SJCRH30 (cell line): ENCODE data around the gene PLD4. TPM values are rescaled to one million over a fixed set of nuclear protein-coding genes. Genes with fewer than 3 reads are reported as not detected.

ENCODE experiments used
- DNase-seq, 2 experiments: peaks; one replicate each; pipeline ENCODE4 v3.0.0-alpha.2; 2015 to 2020
- H3K27ac ChIP-seq: fragments of 250-450 bp; sonication (Bioruptor Pico); 2 replicates; pipeline ENCODE4 v1.5.1; 2020; ENCODE audit warnings: mild to moderate bottlenecking, moderate library complexity
- H3K27me3 ChIP-seq: fragments of 250-450 bp; sonication (Bioruptor Pico); 2 replicates; pipeline ENCODE4 v1.5.1; 2020; ENCODE audit warnings: mild to moderate bottlenecking, moderate library complexity
- H3K36me3 ChIP-seq: fragments of 250-450 bp; sonication (Bioruptor Pico); 2 replicates; pipeline ENCODE4 v1.5.1; 2020; ENCODE audit warnings: mild to moderate bottlenecking, moderate library complexity
- H3K4me1 ChIP-seq: fragments of 250-450 bp; sonication (Bioruptor Pico); 2 replicates; pipeline ENCODE4 v1.5.1; 2020; ENCODE audit warnings: mild to moderate bottlenecking, moderate library complexity
- H3K4me3 ChIP-seq: fragments of 250-450 bp; sonication (Bioruptor Pico); 2 replicates; pipeline ENCODE4 v1.5.1; 2020; ENCODE audit warnings: mild to moderate bottlenecking, moderate library complexity
- H3K9me3 ChIP-seq: fragments of 250-450 bp; sonication (Bioruptor Pico); replicated peaks from 2 replicates; pipeline ENCODE4 v1.5.1; 2020; ENCODE audit warnings: mild to moderate bottlenecking, moderate library complexity
- total RNA-seq: library from RNA; depleted of rRNA; stranded (reverse); fragments of >200 nt; shearing (Covaris generic); gene quantifications from 2 replicates; pipeline ENCODE4 v1.2.3, GENCODE V29; 2014

Gene PLD4
- total RNA-seq, 1 experiment from 2014 or later: not detected

DNA sequence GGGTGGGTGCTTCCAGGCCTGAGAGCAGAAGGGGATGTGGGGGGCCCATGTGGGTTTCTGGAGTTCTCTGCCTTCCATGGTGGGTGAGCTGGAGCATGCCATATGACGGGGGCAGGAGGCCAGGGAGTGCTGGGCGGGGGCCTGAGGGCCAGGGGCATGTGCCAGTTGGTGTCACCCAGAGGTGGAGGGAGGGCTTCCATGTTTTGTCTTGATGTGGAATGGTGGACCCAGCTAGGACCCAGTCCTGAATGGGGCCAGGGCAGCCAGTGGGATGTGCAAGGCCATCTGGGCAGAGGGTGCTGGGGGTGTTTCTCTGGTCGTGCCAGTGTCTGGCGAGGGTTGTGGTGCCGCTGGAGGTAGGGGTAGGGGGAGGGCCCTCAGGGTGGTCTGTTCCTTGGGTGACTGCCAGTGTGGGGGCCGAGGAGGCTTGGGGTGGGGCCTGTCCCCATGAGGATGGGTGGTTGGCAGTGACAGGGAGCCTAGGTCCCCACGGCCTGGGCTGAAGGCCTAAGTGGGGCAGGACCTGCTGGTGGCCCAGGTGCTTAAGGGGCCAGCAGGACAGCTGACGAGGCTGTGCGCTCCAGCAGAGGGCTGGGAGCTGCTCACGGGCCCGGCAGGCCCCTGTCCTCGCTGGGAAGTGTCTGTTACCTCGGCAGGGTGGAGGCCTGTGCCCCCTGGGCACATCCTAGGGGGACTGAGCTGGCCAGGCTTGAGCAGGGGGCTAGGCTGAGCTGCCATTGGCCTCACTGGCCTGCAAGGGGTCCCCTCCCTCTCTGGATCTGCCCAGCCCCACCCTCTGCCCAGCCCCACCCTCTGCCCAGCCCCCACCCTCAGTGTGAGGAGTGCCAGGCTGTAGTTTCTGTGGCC, 32.8 kb upstream of the PLD4 start:
- peak in 1 of 2 experiments; percentile 2 for DNase-seq
- Histone ChIP-seq H3K9me3 (no peaks in the 10 kb centered on the region), H3K4me1 (peaks cover 5% of the 10 kb centered on the region; the same call in 1 of the 2 replicates)

DNA sequence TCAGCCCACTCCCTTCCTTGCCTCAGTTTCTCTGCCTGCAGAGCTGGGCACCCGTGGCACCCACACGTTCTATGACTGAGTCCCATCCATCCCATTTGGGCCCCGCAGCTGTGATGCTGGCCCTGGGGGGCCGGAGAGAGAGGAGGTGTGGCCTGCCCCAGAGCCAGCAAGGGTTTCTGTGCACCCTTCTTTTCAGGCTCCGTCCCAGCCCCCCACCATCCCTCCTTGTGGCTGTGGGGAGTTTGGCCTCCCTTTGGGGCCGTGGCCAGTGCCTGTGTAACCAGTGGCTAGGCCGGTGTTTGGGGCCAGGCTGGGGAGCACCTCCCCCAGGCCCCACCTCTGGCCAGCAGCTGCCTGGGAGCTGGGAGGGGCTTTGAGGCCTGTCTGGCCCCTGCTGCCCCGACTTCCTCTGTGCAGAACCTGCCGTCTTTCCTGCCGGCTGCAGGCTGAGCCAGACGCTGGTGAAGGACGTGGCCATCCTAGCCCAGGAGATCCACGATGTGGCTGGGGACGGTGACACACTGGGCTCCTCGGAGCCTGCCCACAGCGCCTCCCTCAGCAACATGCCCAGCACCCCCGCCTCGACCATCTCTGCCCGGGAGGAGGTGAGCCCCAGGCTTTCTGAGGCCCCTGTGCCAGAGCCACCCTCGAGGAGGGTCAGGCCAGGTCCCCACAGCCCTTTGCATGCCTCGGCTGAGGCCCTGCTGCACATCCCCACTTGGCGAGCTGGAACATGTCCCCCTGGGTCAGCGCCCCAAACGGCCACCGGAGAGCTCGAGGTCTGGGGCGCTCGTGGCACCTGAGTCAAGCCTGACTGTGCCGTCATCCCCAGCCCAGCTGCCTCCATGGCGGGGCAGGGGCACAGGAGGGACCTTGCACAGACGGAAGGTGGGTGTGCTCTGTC, 31.9 kb upstream of the PLD4 start:
- H3K27ac ChIP-seq: no peak overlapping the region
- DNase-seq: peak in 1 of 2 experiments; percentile 6
- no peaks in the 10 kb centered on the region for H3K27me3 ChIP-seq
- no peaks in the 10 kb centered on the region for H3K36me3 ChIP-seq
- no peak overlapping the region for H3K4me3 ChIP-seq
- H3K4me1 ChIP-seq: peaks cover 5% of the 10 kb centered on the region; the same call in 1 of the 2 replicates
- no peaks in the 10 kb centered on the region for H3K9me3 ChIP-seq

More for the DNA sequence above, 32.8 kb upstream of the PLD4 start:
- Histone ChIP-seq H3K4me3 (no peak overlapping the region), H3K27ac (no peak overlapping the region), H3K27me3 (no peaks in the 10 kb centered on the region), H3K36me3 (no peaks in the 10 kb centered on the region)

DNA sequence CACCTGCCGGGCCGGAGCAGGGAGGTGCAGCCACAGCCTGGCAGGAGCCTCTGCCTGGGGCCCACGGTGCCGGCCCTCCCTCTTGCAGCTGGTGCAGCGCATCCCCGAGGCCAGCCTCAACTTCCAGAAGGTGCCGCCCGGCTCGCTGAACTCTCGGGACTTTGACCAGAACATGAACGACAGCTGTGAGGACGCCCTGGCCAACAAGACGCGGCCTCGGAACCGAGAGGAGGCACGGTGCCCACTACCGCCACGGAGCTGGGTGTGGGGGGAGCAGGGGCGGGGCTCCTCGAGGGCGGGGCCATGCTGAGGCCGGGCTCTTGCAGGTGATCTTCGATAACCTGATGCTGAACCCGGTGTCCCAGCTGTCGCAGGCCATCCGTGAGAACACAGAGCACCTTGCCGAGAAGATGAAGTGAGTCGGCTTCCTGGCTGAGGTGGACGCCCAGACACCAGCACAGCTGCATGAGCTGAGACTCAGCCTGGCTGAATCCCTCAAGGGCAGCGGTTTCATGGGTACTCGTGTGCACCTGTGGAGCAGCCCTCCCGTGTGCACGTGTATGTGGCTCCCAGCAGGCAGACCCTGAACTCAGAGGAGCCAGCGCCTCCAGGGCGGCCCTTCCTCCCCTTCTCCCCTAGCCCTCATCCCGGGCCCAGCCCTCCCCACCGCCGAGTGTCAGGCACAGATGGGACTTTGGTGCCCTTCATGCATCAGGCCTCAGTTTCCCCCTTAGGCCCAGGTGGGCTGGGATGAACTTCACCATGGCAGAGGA, 31.1 kb upstream of the PLD4 start:
- no peaks in the 10 kb centered on the region for H3K36me3 ChIP-seq
- peaks cover 5% of the 10 kb centered on the region; the same call in 1 of the 2 replicates for H3K4me1 ChIP-seq
- no peak overlapping the region for H3K4me3 ChIP-seq
- peak in 1 of 2 experiments; percentile 7 for DNase-seq
- H3K27me3 ChIP-seq: no peaks in the 10 kb centered on the region
- no peak overlapping the region for H3K27ac ChIP-seq
- H3K9me3 ChIP-seq: no peaks in the 10 kb centered on the region

DNA sequence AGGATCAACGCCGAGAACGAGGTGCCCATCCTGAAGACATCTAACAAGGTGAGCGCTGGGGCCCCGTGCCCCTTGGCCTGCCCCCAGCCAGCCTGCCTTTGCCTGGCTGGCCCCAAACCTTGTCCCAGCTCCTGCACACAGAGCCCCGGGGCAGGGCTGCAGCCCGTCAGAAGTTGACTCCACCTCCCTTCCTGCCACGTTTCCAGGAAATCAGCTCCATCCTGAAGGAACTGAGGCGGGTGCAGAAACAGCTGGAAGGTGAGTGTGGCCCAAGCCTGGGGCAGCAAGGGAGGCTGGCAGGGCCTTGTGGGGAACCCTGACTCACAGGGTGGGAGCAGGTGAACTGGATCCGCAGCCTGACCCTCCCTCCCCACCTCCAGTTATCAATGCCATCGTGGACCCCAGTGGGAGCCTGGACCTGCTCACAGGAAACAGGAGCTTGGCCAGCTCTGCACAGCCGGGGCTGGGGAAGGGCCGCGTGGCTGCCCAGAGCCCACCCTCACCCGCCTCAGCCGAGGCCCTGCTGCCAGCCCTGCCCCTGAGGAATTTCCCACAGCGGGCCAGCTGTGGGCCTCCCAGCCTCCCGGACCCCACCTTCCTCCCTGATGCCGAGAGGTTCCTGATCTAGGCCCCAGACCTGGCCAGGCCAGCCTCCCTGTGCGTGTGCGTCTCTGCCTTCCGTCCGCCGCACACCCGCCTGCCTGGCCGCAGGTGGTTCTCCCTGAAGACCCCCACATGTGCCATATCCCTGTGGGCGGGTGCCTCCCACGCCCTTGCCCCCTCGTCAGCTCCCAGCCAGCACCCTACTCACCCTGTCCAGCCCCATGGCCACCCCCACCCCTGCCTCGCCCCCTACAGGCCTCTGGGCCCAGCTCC, 30.1 kb upstream of the PLD4 start:
- DNase-seq: no peak
- H3K36me3 ChIP-seq: no peaks in the 10 kb centered on the region
- no peak overlapping the region for H3K4me3 ChIP-seq
- H3K9me3 ChIP-seq: no peaks in the 10 kb centered on the region
- H3K27ac ChIP-seq: no peak overlapping the region
- H3K4me1 ChIP-seq: peaks cover 5% of the 10 kb centered on the region; the same call in 1 of the 2 replicates
- H3K27me3 ChIP-seq: no peaks in the 10 kb centered on the region

- Histone ChIP-seq H3K9me3 (no peaks in the 10 kb centered on the region), H3K27ac (no peak overlapping the region), H3K27me3 (no peaks in the 10 kb centered on the region), H3K36me3 (no peaks in the 10 kb centered on the region), H3K4me3 (no peak overlapping the region), H3K4me1 (peaks cover 5% of the 10 kb centered on the region; the same call in 1 of the 2 replicates)
- DNase-seq: peak in 1 of 2 experiments; percentile 3
Measured at GRCh38 chr14:104895207-104895785, 29.4 kb upstream of the PLD4 start.

- peak; percentile 54 to 69 for DNase-seq
- Histone ChIP-seq H3K4me1 (peaks cover 5% of the 10 kb centered on the region; the same call in 1 of the 2 replicates), H3K9me3 (no peaks in the 10 kb centered on the region), H3K36me3 (no peaks in the 10 kb centered on the region), H3K27me3 (peaks cover 4% of the 10 kb centered on the region; the same call in 1 of the 2 replicates), H3K27ac (no peak overlapping the region), H3K4me3 (no peak overlapping the region)
Measured at GRCh38 chr14:104895786-104896661, 28.7 kb upstream of the PLD4 start.

DNA sequence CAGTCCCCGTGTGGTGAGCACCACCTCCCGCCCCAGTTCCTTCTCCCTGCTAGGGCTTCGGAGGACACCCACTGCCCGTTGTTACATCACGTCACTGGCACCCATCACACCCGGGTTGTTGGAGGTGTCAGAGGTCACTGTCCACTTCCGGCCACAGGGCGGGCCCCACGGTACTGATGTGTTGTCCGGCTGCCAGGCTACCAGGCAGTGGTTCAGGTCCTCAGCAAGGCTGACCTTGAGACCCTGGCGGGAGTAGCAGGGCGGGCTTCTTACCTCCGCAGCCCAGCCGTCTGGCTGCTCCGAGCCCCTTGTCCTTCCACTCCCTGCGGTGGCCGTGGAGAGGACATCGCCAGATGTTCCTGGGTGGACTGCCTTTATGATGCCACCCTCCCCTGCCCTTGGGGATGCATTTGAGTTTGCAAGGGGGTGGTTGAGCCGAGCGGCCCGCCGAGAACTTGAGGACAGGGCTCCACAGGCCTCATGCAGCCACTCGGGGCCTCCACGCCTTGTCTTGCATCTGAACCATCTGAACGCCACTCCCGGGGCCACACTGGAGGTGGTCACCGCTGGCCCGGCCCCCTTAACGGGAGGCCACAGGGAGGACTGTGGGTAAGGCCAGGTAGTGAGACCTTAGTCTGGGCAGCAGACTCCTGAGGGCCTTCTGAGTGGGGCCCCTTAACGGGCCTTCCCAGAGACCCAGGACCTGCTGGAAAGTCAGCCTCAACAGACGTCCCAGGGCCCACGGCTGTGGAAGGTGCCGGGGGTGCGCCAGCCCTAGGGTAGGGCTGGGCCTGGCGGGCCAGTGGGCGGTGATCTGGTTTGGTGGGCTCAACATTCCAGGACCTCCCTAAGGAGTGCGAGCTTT, 27.1 kb upstream of the PLD4 start:
- Histone ChIP-seq H3K4me1 (peaks cover 5% of the 10 kb centered on the region; the same call in 1 of the 2 replicates), H3K27me3 (peaks cover 9% of the 10 kb centered on the region; the same call in 1 of the 2 replicates), H3K9me3 (no peaks in the 10 kb centered on the region), H3K4me3 (no peak overlapping the region), H3K36me3 (no peaks in the 10 kb centered on the region), H3K27ac (no peak overlapping the region)
- peak in 1 of 2 experiments; percentile 2 for DNase-seq

GRCh38 chr14:104898195-104898558, 26.5 kb upstream of the PLD4 start:
- Histone ChIP-seq H3K27me3 (peaks cover 9% of the 10 kb centered on the region; the same call in 1 of the 2 replicates), H3K4me1 (peaks cover 5% of the 10 kb centered on the region; the same call in 1 of the 2 replicates), H3K36me3 (no peaks in the 10 kb centered on the region), H3K27ac (no peak overlapping the region), H3K4me3 (no peak overlapping the region), H3K9me3 (no peaks in the 10 kb centered on the region)
- no peak for DNase-seq

DNA sequence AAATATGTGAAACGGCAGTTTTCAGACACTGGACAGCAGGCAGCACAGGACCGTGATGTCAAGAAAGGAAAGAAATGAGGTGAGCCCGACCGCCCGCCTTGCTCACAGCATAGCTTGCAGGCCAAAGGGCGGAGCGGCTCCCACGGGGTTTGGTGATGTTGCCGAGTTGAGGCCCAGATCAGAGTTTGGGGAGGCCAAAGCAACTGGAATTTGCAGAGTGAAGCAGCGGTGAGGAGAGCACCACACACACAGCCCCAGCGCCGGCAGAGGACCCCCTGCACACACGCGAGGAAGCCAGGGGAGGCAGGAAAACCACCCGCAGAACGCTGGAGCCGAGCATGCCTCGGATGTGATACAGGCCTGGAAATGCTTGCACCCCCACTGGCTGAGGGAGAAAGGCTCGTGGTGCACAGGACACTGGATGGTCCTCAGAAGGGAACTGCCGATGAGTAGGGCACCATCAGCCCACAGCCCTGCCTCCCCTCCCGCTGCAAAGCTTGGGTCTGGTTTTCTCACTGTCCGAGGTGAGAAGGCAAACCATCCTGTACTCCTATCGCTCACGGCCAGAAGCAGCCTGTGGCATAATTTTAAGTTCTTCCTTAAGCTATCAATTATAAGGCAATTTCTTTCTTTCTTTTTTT, 25.7 kb upstream of the PLD4 start:
- no peaks in the 10 kb centered on the region for H3K36me3 ChIP-seq
- no peaks in the 10 kb centered on the region for H3K9me3 ChIP-seq
- no peak overlapping the region for H3K4me3 ChIP-seq
- no peak overlapping the region for H3K27ac ChIP-seq
- peaks cover 5% of the 10 kb centered on the region; the same call in 1 of the 2 replicates for H3K4me1 ChIP-seq
- H3K27me3 ChIP-seq: peaks cover 9% of the 10 kb centered on the region; the same call in 1 of the 2 replicates
- DNase-seq: no peak

DNA sequence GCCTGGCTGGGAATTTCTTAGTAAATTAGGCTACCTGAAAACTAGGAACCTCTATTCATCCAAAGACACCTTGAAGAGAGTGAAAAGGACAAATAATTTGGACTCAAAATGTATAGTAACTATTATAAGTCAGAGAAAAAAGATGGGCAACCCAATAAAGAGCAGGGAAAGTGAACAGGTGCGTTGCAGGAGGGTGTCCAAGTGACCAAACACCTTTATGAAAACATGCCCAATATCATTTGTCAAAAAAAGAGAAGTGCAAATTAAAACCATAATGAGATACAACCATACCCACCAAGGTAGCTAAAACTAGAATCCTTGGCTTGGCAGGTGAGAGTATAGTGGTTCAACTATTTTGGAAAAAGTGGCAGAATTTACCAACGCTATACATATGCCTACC, 24.9 kb upstream of the PLD4 start:
- DNase-seq: no peak

More for the DNA sequence above, 24.9 kb upstream of the PLD4 start:
- peaks cover 5% of the 10 kb centered on the region; the same call in 1 of the 2 replicates for H3K4me1 ChIP-seq
- H3K27me3 ChIP-seq: peaks cover 9% of the 10 kb centered on the region; the same call in 1 of the 2 replicates
- no peaks in the 10 kb centered on the region for H3K9me3 ChIP-seq
- H3K27ac ChIP-seq: no peak overlapping the region
- no peaks in the 10 kb centered on the region for H3K36me3 ChIP-seq
- no peak overlapping the region for H3K4me3 ChIP-seq
